ENCODE results near the gene ITSN2.

Gene ITSN2

GRCh38 chr2:24332791-24333540 is 27.4 kb downstream of the ITSN2 start:
- no peak for DNase-seq

DNA sequence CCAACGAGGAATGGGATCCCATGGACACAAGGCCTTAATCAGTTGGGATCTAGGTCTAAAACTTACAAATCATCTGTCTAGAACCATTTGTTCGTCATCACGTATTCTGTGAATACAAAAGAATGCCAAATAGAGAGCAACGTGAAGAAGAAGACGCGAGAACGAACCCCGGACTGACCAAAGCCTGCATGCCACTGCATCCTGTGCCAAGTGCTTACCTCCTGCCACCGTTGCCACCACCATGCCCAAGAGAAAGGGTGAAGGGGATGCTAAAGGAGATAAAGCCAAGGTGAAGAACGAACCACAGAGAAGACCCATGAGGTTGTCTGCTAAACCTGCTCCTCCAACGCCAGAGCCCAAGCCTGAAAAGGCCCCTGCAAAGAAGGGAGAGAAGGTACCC is 30.2 kb downstream of the ITSN2 start:
- no peak for DNase-seq

- no peak for DNase-seq
Measured at GRCh38 chr2:24329700-24330099, 30.6 kb downstream of the ITSN2 start.

GRCh38 chr2:24328010-24328409 is 32.3 kb downstream of the ITSN2 start:
- DNase-seq: no peak

DNA sequence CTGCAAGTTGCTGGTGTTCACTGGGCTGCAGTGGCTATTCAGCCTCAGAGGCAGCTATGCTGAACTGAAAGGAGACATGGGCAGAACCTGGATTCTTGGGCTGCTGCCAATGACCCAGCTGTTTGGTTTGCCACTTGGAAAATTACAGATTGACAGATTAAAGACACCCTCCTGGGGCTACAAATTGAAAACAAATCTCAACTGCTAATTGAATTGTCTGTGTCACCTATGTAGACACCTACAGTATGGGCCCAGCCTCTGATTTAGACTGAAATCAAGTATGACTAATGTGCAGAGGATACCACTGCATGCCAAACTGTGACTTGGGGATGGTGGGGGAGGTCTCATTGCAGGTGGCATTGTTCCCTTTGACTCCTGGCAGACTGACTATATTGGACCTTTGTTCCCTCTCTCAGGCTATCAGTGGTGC is 42.8 kb downstream of the ITSN2 start:
- no peak for DNase-seq

GRCh38 chr2:24315669-24316068 is 44.7 kb downstream of the ITSN2 start:
- no peak for DNase-seq

DNA sequence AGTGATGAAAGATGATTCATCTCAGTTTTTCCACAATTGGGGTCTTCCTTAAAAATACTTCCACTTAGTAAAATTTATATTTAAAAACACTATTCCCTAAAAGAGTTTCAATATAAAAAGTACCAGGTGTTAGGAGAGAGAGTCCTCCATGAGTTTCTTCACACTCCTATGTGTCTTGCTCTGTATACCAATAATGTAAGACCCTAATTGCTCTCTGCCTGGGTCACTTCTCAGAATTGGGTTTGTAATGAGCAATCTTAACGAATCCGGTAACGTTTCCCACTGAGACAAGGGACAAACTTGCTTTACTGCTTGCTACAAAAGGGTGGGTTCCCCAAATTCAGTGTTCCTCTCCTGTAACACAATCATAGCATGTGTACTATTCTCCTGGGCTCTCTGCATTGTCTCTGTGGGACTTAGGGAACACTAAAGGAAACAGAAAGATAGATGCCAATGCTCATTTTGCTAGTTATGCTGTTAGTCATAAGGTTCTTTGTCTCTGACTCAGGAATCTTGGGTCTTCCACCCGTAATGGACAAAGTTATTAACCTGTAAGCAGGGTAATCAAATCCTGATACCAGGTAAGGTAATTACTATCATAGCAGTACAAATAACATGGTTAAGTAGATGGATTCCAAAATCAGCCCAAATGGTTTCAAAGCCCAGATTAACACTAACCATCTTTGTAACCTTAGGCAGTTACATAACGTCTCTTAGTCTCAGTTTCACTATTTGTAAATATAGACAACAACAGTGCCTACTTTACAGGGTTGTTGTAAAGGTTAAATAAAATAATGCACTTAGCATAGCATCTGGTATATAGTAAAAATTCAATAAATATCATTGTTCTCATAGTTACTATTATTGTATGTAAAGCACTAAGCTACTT is 46.3 kb downstream of the ITSN2 start:
- no peak for DNase-seq

GRCh38 chr2:24307961-24308360 is 52.4 kb downstream of the ITSN2 start:
- no peak for DNase-seq

GRCh38 chr2:24304631-24305030 is 55.7 kb downstream of the ITSN2 start:
- no peak for DNase-seq

- DNase-seq: peak; percentile 13
Measured at GRCh38 chr2:24304098-24304497, 56.2 kb downstream of the ITSN2 start.

- DNase-seq: no peak
Measured at GRCh38 chr2:24301599-24301998, 58.7 kb downstream of the ITSN2 start.

GRCh38 chr2:24297663-24298062 is 62.7 kb downstream of the ITSN2 start:
- DNase-seq: no peak

GRCh38 chr2:24287171-24287570 is 73.2 kb downstream of the ITSN2 start:
- no peak for DNase-seq

DNA sequence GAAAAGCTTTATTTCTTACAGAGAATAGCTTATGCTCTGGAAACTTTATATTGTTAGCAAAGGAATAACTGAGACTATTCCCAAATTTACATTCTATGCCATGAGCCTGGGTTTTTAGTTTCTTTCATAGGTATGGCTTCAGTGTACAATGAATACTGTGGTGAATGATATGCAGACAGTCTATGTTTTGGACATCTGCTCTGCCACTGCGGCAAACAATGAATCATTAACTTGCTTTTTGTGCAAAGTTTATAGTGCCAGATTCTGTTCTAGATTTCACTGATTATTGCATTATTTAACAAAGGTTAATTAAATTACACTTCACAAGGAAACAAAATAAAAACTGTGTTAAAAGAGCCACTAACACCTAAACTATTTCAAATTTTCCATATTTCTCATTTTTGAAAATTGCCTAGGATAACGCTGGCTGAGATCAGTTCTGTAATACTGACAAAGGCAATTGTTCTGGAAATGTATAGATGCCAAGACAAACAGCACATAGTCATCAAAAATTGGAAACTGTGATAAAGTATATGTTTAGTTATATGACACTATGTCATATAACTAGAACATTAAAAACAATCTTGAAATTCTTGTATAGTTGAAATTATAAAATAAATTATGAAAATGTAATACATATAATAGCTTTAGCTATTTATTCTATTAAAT is 74.7 kb downstream of the ITSN2 start:
- no peak for DNase-seq

- no peak for DNase-seq
Measured at GRCh38 chr2:24280645-24281044, 79.7 kb downstream of the ITSN2 start.

GRCh38 chr2:24280161-24280560 is 80.2 kb downstream of the ITSN2 start:
- no peak for DNase-seq

- DNase-seq: no peak
Measured at GRCh38 chr2:24276349-24276899, 83.9 kb downstream of the ITSN2 start.

DNA sequence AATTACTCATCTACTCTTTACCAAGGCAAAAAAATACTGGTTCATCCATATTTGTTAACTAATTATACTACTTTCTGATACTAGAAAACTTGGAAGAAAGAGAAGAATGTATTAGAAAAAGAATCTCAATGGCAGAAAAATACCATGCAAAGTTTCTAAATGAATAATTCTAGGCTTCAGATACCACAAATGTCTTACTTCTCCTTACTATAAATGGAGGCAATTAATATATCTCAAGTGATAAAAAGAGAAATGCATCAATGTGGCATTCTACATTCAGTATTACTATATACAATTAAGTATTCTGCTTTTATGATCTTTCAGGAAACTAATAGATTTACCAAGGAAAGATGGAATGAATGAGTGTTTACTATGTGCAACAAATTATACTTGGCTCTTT is 85.5 kb downstream of the ITSN2 start:
- DNase-seq: no peak

DNA sequence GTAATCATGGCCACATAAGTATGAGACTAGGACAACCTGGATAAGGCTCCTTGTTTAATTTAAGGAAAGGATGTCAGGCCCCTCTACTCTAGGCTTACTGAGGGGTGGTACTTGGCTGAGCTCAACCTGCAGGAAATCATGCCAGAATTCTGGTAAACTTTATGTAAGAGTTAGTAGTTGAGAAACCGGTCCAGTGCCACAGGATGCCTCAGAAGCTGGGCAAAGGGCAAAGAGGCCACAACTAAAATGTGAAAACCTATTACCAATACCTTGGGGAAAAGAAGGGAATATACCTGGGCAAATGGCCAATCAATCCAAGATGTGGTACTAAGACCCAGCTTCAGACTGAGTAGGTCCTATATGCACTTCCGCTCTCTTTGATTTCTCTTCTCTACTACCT is 86.7 kb downstream of the ITSN2 start:
- DNase-seq: no peak

DNA sequence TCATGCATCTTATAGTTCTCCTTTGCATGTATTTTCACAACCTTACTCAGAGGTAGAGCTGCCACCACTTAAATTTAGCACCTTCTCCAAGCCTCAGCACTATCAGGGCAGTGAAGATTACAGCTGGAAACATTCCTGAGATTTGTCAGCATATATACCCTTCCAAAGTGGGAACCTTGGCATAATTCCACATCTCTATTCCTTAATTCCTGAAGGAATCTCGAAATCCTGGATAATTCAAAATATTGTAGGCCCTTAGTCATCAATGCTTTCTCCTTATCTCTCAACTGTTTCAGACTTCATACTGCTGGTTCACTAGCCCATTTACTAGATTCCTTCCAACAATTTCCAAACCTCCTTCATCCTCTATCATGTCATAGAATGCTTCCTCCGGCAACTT is 87.4 kb downstream of the ITSN2 start:
- DNase-seq: no peak

DNA sequence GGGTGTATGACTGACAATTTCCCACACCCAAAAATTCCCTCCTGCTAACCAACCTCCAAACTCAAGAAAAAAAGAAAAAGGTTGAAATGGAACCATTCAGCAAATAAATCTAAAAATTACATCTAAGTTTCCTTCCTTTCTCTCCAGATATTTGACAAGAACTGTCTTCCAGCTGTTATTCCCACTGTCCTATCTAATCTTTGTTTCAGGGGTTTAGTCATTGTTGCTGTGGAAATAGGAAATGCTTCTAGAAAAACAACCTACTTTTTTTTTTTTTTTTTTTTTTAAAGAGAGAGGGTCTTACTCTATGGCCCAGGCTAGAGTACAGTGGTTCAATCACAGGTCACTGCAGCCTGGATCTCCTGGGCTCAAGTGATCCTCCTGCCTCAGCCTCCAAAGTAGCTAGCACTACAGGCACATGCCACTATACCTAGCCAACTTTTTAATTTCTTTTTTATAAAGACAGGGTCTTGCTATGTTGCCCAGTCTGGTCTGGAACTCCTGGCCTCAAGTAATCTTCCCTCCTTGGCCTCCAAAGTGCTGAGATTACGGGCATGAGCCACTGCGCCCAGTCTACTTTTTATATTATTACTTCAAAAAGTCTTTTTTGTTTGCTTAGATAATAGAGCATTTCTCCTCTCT is 88.1 kb downstream of the ITSN2 start:
- DNase-seq: no peak

- no peak for DNase-seq
Measured at GRCh38 chr2:24269265-24269664, 91.1 kb downstream of the ITSN2 start.

GRCh38 chr2:24265212-24265611 is 95.1 kb downstream of the ITSN2 start:
- DNase-seq: no peak
